Keratinocyte (primary cell): ENCODE results near the gene CD247.

Source experiments
- EZH2 ChIP-seq: IDR thresholded peaks from one replicate; pipeline ENCODE4 v1.6.1; 2012; ENCODE audit warnings: inconsistent platforms, mild to moderate bottlenecking, low read length, moderate library complexity
- TF ChIP-seq, protein P1 (sequence below), 3 experiments: IDR thresholded peaks in 1 of 3; conservative IDR thresholded peaks in 1 of 3; optimal IDR thresholded peaks in 1 of 3; 2 replicates in 2 of 3; 3 replicates in 1 of 3; pipeline versions ENCODE3 to v1.5.1; 2011; ENCODE audit warnings: low read length in 3 of 3, mild to moderate bottlenecking in 3 of 3, moderate library complexity in 2 of 3, control low read depth in 1 of 3, inconsistent platforms in 1 of 3; ENCODE audit not compliant: insufficient read depth in 2 of 3; ENCODE audit errors: extremely low read depth in 1 of 3

- TF ChIP-seq, protein P1, sequence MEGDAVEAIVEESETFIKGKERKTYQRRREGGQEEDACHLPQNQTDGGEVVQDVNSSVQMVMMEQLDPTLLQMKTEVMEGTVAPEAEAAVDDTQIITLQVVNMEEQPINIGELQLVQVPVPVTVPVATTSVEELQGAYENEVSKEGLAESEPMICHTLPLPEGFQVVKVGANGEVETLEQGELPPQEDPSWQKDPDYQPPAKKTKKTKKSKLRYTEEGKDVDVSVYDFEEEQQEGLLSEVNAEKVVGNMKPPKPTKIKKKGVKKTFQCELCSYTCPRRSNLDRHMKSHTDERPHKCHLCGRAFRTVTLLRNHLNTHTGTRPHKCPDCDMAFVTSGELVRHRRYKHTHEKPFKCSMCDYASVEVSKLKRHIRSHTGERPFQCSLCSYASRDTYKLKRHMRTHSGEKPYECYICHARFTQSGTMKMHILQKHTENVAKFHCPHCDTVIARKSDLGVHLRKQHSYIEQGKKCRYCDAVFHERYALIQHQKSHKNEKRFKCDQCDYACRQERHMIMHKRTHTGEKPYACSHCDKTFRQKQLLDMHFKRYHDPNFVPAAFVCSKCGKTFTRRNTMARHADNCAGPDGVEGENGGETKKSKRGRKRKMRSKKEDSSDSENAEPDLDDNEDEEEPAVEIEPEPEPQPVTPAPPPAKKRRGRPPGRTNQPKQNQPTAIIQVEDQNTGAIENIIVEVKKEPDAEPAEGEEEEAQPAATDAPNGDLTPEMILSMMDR (optimal IDR thresholded peaks at IDR 0.05 in 1 of 3, IDR thresholded peaks at IDR 0.05 in 1 of 3, conservative IDR thresholded peaks at IDR 0.05 in 1 of 3; ENCODE audit: extremely low read depth in 1 of 3, insufficient read depth in 2 of 3, low read length in 3 of 3) = no peak
- no peak for TF ChIP-seq EZH2
Measured at GRCh38 chr1:167515461-167515860, 2.9 kb downstream of the CD247 start.
